B cell (primary cell): ENCODE measurements around the gene LRRC74B.

Experiments used
- EZH2 ChIP-seq: IDR thresholded peaks from 2 replicates; pipeline ENCODE4 v1.6.1; 2012; ENCODE audit warnings: borderline replicate concordance, low read depth, mild to moderate bottlenecking, moderate library complexity, low read length; ENCODE audit not compliant: insufficient read depth, poor library complexity, severe bottlenecking
- TF ChIP-seq, protein P1 (sequence below): fragments of 200-600 bp; IDR thresholded peaks from one replicate; pipeline ENCODE4 v1.8.0; 2022; ENCODE audit warnings: antibody characterized with exemption, mild to moderate bottlenecking

- TF ChIP-seq, protein P1, sequence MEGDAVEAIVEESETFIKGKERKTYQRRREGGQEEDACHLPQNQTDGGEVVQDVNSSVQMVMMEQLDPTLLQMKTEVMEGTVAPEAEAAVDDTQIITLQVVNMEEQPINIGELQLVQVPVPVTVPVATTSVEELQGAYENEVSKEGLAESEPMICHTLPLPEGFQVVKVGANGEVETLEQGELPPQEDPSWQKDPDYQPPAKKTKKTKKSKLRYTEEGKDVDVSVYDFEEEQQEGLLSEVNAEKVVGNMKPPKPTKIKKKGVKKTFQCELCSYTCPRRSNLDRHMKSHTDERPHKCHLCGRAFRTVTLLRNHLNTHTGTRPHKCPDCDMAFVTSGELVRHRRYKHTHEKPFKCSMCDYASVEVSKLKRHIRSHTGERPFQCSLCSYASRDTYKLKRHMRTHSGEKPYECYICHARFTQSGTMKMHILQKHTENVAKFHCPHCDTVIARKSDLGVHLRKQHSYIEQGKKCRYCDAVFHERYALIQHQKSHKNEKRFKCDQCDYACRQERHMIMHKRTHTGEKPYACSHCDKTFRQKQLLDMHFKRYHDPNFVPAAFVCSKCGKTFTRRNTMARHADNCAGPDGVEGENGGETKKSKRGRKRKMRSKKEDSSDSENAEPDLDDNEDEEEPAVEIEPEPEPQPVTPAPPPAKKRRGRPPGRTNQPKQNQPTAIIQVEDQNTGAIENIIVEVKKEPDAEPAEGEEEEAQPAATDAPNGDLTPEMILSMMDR, result no peak
- no peak for TF ChIP-seq EZH2
These were observed 54.6 kb downstream of the LRRC74B start for GRCh38 chr22:21100149-21101032.
